Thoracic aorta (tissue), 2 donors: ENCODE results near the gene CCK. TPM values are rescaled to one million over a fixed set of nuclear protein-coding genes. Genes with fewer than 3 reads are reported as not detected.

Source experiments
- ATAC-seq: fragments of 150-250 bp; one replicate; pipeline ENCODE4 v1.8.0; 2017; ENCODE audit warnings: low read depth; ENCODE audit not compliant: insufficient number of reproducible peaks, low FRiP score
- DNase-seq: peaks from one replicate; pipeline ENCODE4 v3.0.0-alpha.2; 2020; ENCODE audit warnings: low spot score
- H3K27ac ChIP-seq, 2 donors: fragments of 200-600 bp; sonication (generic); 1 replicate in 1 of 2; 2 replicates in 1 of 2; pipeline ENCODE4 v1.5.1; 2016; ENCODE audit warnings: mild to moderate bottlenecking in 2 of 2, moderate library complexity in 2 of 2
- H3K27me3 ChIP-seq: fragments of 200-600 bp; sonication (generic); replicated peaks from 2 replicates; pipeline ENCODE4 v1.6.0; 2016; ENCODE audit warnings: mild to moderate bottlenecking; ENCODE audit not compliant: insufficient read depth
- H3K36me3 ChIP-seq: fragments of 200-600 bp; sonication (generic); one replicate; pipeline ENCODE4 v1.5.1; 2016
- H3K4me1 ChIP-seq, 2 donors: fragments of 200-600 bp; sonication (generic); 1 replicate in 1 of 2; 2 replicates in 1 of 2; pipeline versions ENCODE4 v1.5.1 to v1.6.0; 2016; ENCODE audit warnings: low read depth in 2 of 2, mild to moderate bottlenecking in 1 of 2; ENCODE audit not compliant: control insufficient read depth in 1 of 2
- H3K4me3 ChIP-seq: fragments of 200-600 bp; sonication (generic); 2 replicates; pipeline ENCODE4 v1.5.1; 2016; ENCODE audit warnings: mild to moderate bottlenecking
- H3K9me3 ChIP-seq: fragments of 200-600 bp; sonication (generic); 2 replicates; pipeline ENCODE4 v1.5.1; 2016
- CTCF ChIP-seq: fragments of 200-600 bp; sonication (generic); IDR thresholded peaks from one replicate; pipeline ENCODE4 v1.5.1; 2019; ENCODE audit warnings: antibody characterized with exemption
- total RNA-seq, 2 donors: library from RNA; depleted of rRNA; stranded (reverse); fragments of >200 nt; gene quantifications; one replicate each; pipeline versions ENCODE4 v1.1.0 to v1.2.3, GENCODE V29; 2016

CCK gene
- total RNA-seq, result not detected

- DNase-seq (no peak), ATAC-seq (no peak)
- Histone ChIP-seq H3K36me3 (no peaks in the 10 kb centered on the region), H3K27ac (no peak within 1 kb of the TSS), H3K27me3 (peaks cover 5% of the 10 kb centered on the region), H3K4me1 (peaks cover 4 to 18% of the 10 kb centered on the region in 2 donors), H3K9me3 (no peaks in the 10 kb centered on the region), H3K4me3 (no peak within 1 kb of the TSS)
- no peak for TF ChIP-seq CTCF
These were observed at the start of gene CCK for GRCh38 chr3:42266085-42266484. TSS of gene CCK (minus strand) at chr3:42266185. CDS start at chr3:42263630, 2,555 bp downstream.

- H3K4me3 ChIP-seq, result no peak overlapping the region
- peaks cover 4% of the 10 kb centered on the region for H3K9me3 ChIP-seq
- no peaks in the 10 kb centered on the region for H3K36me3 ChIP-seq
- H3K27me3 ChIP-seq, result no peaks in the 10 kb centered on the region
- H3K27ac ChIP-seq, result no peak overlapping the region
- no peak for ATAC-seq
- no peak for TF ChIP-seq CTCF
- no peaks in the 10 kb centered on the region for H3K4me1 ChIP-seq
- DNase-seq, result no peak
These were observed 48.4 kb upstream of the CCK start for GRCh38 chr3:42314411-42314810.

- ATAC-seq, result no peak
- no peak overlapping the region for H3K27ac ChIP-seq
- H3K9me3 ChIP-seq, result no peaks in the 10 kb centered on the region
- no peak for DNase-seq
- H3K4me1 ChIP-seq, result no peaks in the 10 kb centered on the region
- H3K27me3 ChIP-seq, result no peaks in the 10 kb centered on the region
- H3K36me3 ChIP-seq, result no peaks in the 10 kb centered on the region
- H3K4me3 ChIP-seq, result no peak overlapping the region
- TF ChIP-seq CTCF, result no peak
These were observed 42.7 kb upstream of the CCK start for GRCh38 chr3:42308651-42309050.

GRCh38 chr3:42306499-42306898 is 40.5 kb upstream of the CCK start:
- Histone ChIP-seq H3K27ac (no peak overlapping the region), H3K4me3 (no peak overlapping the region), H3K9me3 (no peaks in the 10 kb centered on the region), H3K36me3 (no peaks in the 10 kb centered on the region), H3K4me1 (no peaks in the 10 kb centered on the region), H3K27me3 (no peaks in the 10 kb centered on the region)
- no peak for DNase-seq
- TF ChIP-seq CTCF, result no peak
- ATAC-seq, result no peak

- Histone ChIP-seq H3K4me3 (no peak overlapping the region), H3K4me1 (no peaks in the 10 kb centered on the region), H3K27me3 (no peaks in the 10 kb centered on the region), H3K27ac (no peak overlapping the region), H3K36me3 (no peaks in the 10 kb centered on the region), H3K9me3 (no peaks in the 10 kb centered on the region)
- ATAC-seq (no peak), DNase-seq (no peak)
- no peak for TF ChIP-seq CTCF
These were observed 37.1 kb upstream of the CCK start for GRCh38 chr3:42302924-42303634.
